Psoas muscle (tissue), 8 donors: ENCODE results near the gene SIN3B. TPM values are rescaled to one million over a fixed set of nuclear protein-coding genes. Genes with fewer than 3 reads are reported as not detected.
A peak's percentile ranks its signal among the peaks of the same experiment; 100 is the strongest.

Experiments
- ATAC-seq, 4 donors: fragments of 200-7000 bp; cut with Tn5 transposase; one replicate each; pipeline ENCODE4 v1.9.1; 2020; ENCODE audit warnings: moderate library complexity in 3 of 4, mild to moderate bottlenecking in 2 of 4
- DNase-seq, 2 donors: peaks; one replicate each; pipeline ENCODE4 v3.0.0-alpha.2; 2020
- H3K27ac ChIP-seq: fragments of 200-600 bp; one replicate; pipeline ENCODE4 v1.8.0; 2022
- H3K27me3 ChIP-seq, 3 donors: fragments of 200-600 bp in 1 of 3; one replicate each; pipeline versions ENCODE4 v1.6.1 to v1.8.0; 2013 to 2022; ENCODE audit warnings: low read length in 2 of 3, mild to moderate bottlenecking in 2 of 3, moderate library complexity in 1 of 3; ENCODE audit not compliant: insufficient read depth in 3 of 3
- H3K36me3 ChIP-seq, 2 donors: fragments of 200-600 bp in 1 of 2; one replicate each; pipeline versions ENCODE4 v1.6.1 to v1.8.0; 2013 to 2022; ENCODE audit warnings: low read depth in 1 of 2, mild to moderate bottlenecking in 1 of 2, moderate library complexity in 1 of 2; ENCODE audit not compliant: insufficient read depth in 1 of 2
- H3K4me1 ChIP-seq: fragments of 200-600 bp; one replicate; pipeline ENCODE4 v1.8.0; 2022
- H3K4me3 ChIP-seq: fragments of 200-600 bp; one replicate; pipeline ENCODE4 v1.8.0; 2022; ENCODE audit warnings: mild to moderate bottlenecking
- H3K9me3 ChIP-seq: fragments of 200-600 bp; one replicate; pipeline ENCODE4 v1.8.0; 2022
- CTCF ChIP-seq: fragments of 200-600 bp; IDR thresholded peaks from one replicate; pipeline ENCODE4 v1.8.0; 2022; ENCODE audit warnings: antibody characterized with exemption
- WGBS, 3 donors: extraction: QIAGEN DNeasy Blood & Tissue Kit; methylation state at CpG; one replicate each; pipeline versions ENCODE4 v1.1.6 to v1.1.7; 2013; 5-methylcytosine and 5-hydroxymethylcytosine counted together
- intact Hi-C, 2 donors: fragments of 100-400 bp; cut with DNase I; formaldehyde crosslinking; loops; one replicate each; pipeline versions ENCODE4 v1.11.0 to v1.14.2; 2022
- polyA plus RNA-seq, 3 donors: library from polyadenylated mRNA; stranded (reverse); fragments of 200-250 nt; gene quantifications; one replicate each; pipeline ENCODE4 v1.2.3, GENCODE V29; 2013
- total RNA-seq, 4 donors: library from RNA; stranded (reverse); fragmentation: NEBNext Ultra II Directional in 2 of 4; extraction: Animal tissue kit (Norgen Biotek cat#: 25700) in 2 of 4; gene quantifications; one replicate each; pipeline versions ENCODE4 v1.2.1 to v1.2.4, GENCODE V29; 2021 to 2023
- donor health status: healthy with polysubstance abuse.
- donor health status: DM: no; HTN: no; CAD: no; lungs with moderate emphysema.
- donor health status: Bipolar disorder and iron deficiency.
- donor health status: healthy.
- donor health status: DM: yes; HTN: yes; CAD: no.
- donor health status: DM: no; HTN: no; CAD: no.
- donor health status: DM: no; HTN: no; CAD: no.
- donor health status: DM: yes; HTN: yes; CAD: no.

The SIN3B gene
- total and polyA plus RNA-seq, 7 donors = 11.8 to 23.8 (median 18.0) TPM

GRCh38 chr19:16920816-16921529, 91.8 kb downstream of the SIN3B start:
- no peak for TF ChIP-seq CTCF
- H3K36me3 ChIP-seq = no peaks in the 10 kb centered on the region
- WGBS, 3 donors = 50 to 58% (median 54%) methylated on average over 11 to 12 of the region's 12 CpGs
- intact Hi-C loops = no loop called here
- no peaks in the 10 kb centered on the region for H3K27me3 ChIP-seq
- H3K4me1 ChIP-seq = no peaks in the 10 kb centered on the region
- no peak overlapping the region for H3K27ac ChIP-seq
- ATAC-seq (no peak), DNase-seq (peak; percentile 36 to 43)
- no peak overlapping the region for H3K4me3 ChIP-seq
- H3K9me3 ChIP-seq = no peaks in the 10 kb centered on the region

GRCh38 chr19:16921766-16922591, 92.8 kb downstream of the SIN3B start:
- DNase-seq (peak in 1 of 2 donors; percentile 40), ATAC-seq (no peak)
- Histone ChIP-seq H3K4me1 (no peaks in the 10 kb centered on the region), H3K4me3 (no peak overlapping the region), H3K27ac (no peak overlapping the region), H3K27me3 (no peaks in the 10 kb centered on the region), H3K36me3 (no peaks in the 10 kb centered on the region), H3K9me3 (no peaks in the 10 kb centered on the region)
- intact Hi-C loops = no loop called here
- WGBS, 3 donors = 75 to 77% (median 76%) methylated on average over 21 of the region's 21 CpGs
- TF ChIP-seq CTCF = no peak

GRCh38 chr19:16922592-16922934, 93.4 kb downstream of the SIN3B start:
- 66 to 85% (median 67%) methylated on average over 1 of the region's 1 CpG for WGBS, 3 donors
- Histone ChIP-seq H3K9me3 (no peaks in the 10 kb centered on the region), H3K27me3 (no peaks in the 10 kb centered on the region), H3K36me3 (no peaks in the 10 kb centered on the region), H3K27ac (no peak overlapping the region), H3K4me3 (no peak overlapping the region), H3K4me1 (no peaks in the 10 kb centered on the region)
- ATAC-seq (no peak), DNase-seq (no peak)
- TF ChIP-seq CTCF = no peak
- intact Hi-C loops = no loop called here

- TF ChIP-seq CTCF = no peak
- intact Hi-C loops = no loop called here
- ATAC-seq = no peak
- H3K4me1 ChIP-seq = no peaks in the 10 kb centered on the region
- H3K4me3 ChIP-seq = no peak overlapping the region
- no peaks in the 10 kb centered on the region for H3K9me3 ChIP-seq
- peak in 1 of 2 donors; percentile 17 for DNase-seq
- no peak overlapping the region for H3K27ac ChIP-seq
- WGBS, 3 donors = 90 to 93% (median 93%) methylated on average over 13 of the region's 13 CpGs
- no peaks in the 10 kb centered on the region for H3K27me3 ChIP-seq
- no peaks in the 10 kb centered on the region for H3K36me3 ChIP-seq
Measured at GRCh38 chr19:16922949-16923348, 93.8 kb downstream of the SIN3B start.
